Neural cell (in vitro differentiated cells): Measurements from ENCODE around the gene GNL1. TPM values are rescaled to one million over a fixed set of nuclear protein-coding genes. Genes with fewer than 3 reads are reported as not detected.

Experiments used
- H2AFZ ChIP-seq: fragments of 200-600, 300-800 bp; sonication (generic), shearing (Covaris generic); 2 replicates; pipeline ENCODE4 v1.6.0; 2014; ENCODE audit warnings: low read depth, mild to moderate bottlenecking, antibody characterized with exemption, low read length, moderate library complexity
- H3F3A ChIP-seq: fragments of 200-600 bp; shearing (Covaris generic); 2 replicates; pipeline ENCODE4 v1.6.1; 2016; ENCODE audit warnings: mild to moderate bottlenecking, moderate library complexity, mixed read lengths, antibody characterized with exemption, low read length; ENCODE audit not compliant: insufficient read depth, poor library complexity, severe bottlenecking
- H3K27ac ChIP-seq: fragments of 200-600, 300-800 bp; sonication (generic), shearing (Covaris generic); 2 replicates; pipeline ENCODE4 v1.5.1; 2014; ENCODE audit warnings: mild to moderate bottlenecking, low read length, moderate library complexity
- H3K27me3 ChIP-seq: fragments of 300-800, 200-600 bp; sonication (generic), shearing (Covaris generic); 2 replicates; pipeline ENCODE4 v1.6.0; 2014; ENCODE audit warnings: mild to moderate bottlenecking, low read depth, low read length, moderate library complexity; ENCODE audit not compliant: insufficient read depth
- H3K36me3 ChIP-seq: fragments of 300-800, 200-600 bp; sonication (generic), shearing (Covaris generic); 2 replicates; pipeline ENCODE4 v1.5.1; 2014; ENCODE audit warnings: mild to moderate bottlenecking, antibody characterized with exemption, low read length, moderate library complexity; ENCODE audit not compliant: insufficient read depth
- H3K4me2 ChIP-seq: fragments of 300-800, 200-600 bp; sonication (generic), shearing (Covaris generic); 2 replicates; pipeline ENCODE4 v1.6.0; 2014; ENCODE audit warnings: mild to moderate bottlenecking, low read length
- H3K4me3 ChIP-seq: fragments of 300-800, 200-600 bp; sonication (generic), shearing (Covaris generic); 2 replicates; pipeline ENCODE4 v1.5.1; 2014; ENCODE audit warnings: mild to moderate bottlenecking, low read length, moderate library complexity
- H3K79me2 ChIP-seq: fragments of 200-600 bp; shearing (Covaris generic); replicated peaks from 2 replicates; pipeline ENCODE4 v1.6.0; 2014; ENCODE audit warnings: mild to moderate bottlenecking, low read length, moderate library complexity; ENCODE audit not compliant: insufficient read depth
- H3K9ac ChIP-seq: fragments of 300-800, 200-600 bp; sonication (generic), shearing (Covaris generic); 2 replicates; pipeline ENCODE4 v1.6.1; 2016; ENCODE audit warnings: mild to moderate bottlenecking, low read length, mixed read lengths
- H3K9me2 ChIP-seq: fragments of 200-600 bp; shearing (Covaris generic); 2 replicates; pipeline ENCODE4 v1.6.1; 2016; ENCODE audit warnings: mild to moderate bottlenecking, low read length, mixed read lengths; ENCODE audit not compliant: insufficient read depth
- H3K9me3 ChIP-seq: fragments of 200-600, 300-800 bp; sonication (generic), shearing (Covaris generic); 2 replicates; pipeline ENCODE4 v1.6.1; 2016; ENCODE audit warnings: mild to moderate bottlenecking, mixed run types, low read length, moderate library complexity, mixed read lengths
- H4K20me1 ChIP-seq: fragments of 200-600 bp; shearing (Covaris generic); 2 replicates; pipeline ENCODE4 v1.6.1; 2016; ENCODE audit warnings: mild to moderate bottlenecking, mixed run types; ENCODE audit not compliant: insufficient read depth
- EP300 ChIP-seq: fragments of 450-650 bp; conservative IDR thresholded peaks from 2 replicates; pipeline ENCODE4 v1.6.1; 2014; ENCODE audit warnings: antibody characterized with exemption, mild to moderate bottlenecking, moderate library complexity; ENCODE audit not compliant: poor library complexity, severe bottlenecking
- POLR2AphosphoS5 ChIP-seq: IDR thresholded peaks from 2 replicates; pipeline ENCODE4 v1.6.1; 2012
- RAD21 ChIP-seq: fragments of 450-650 bp; conservative IDR thresholded peaks from 2 replicates; pipeline ENCODE4 v1.6.1; 2014; ENCODE audit warnings: antibody characterized with exemption, mild to moderate bottlenecking, moderate library complexity
- TAF1 ChIP-seq: IDR thresholded peaks from 2 replicates; pipeline ENCODE4 v1.6.1; 2012; ENCODE audit warnings: low read depth
- polyA plus RNA-seq: library from polyadenylated mRNA; depleted of rRNA; stranded (reverse); fragments of >200 nt; gene quantifications from 2 replicates; pipeline ENCODE4 v1.2.3, GENCODE V29; 2014
- small RNA-seq, 3 experiments: library from RNA; depleted of rRNA; stranded (forward); fragments of <200 nt; gene quantifications; one replicate each; pipeline ENCODE3, GENCODE V24; 2012
- TF ChIP-seq, protein P1 (sequence below): IDR thresholded peaks from 2 replicates; pipeline ENCODE4 v1.6.1; 2012; ENCODE audit warnings: borderline replicate concordance
- TF ChIP-seq, protein P2 (sequence below): fragments of 450-650 bp; IDR thresholded peaks from 2 replicates; pipeline ENCODE4 v1.5.1; 2014; ENCODE audit warnings: antibody characterized with exemption, mild to moderate bottlenecking, moderate library complexity; ENCODE audit not compliant: poor library complexity, severe bottlenecking

GNL1 gene
- polyA plus RNA-seq, 1 donor from 2014 or later = 38.9 TPM

DNA sequence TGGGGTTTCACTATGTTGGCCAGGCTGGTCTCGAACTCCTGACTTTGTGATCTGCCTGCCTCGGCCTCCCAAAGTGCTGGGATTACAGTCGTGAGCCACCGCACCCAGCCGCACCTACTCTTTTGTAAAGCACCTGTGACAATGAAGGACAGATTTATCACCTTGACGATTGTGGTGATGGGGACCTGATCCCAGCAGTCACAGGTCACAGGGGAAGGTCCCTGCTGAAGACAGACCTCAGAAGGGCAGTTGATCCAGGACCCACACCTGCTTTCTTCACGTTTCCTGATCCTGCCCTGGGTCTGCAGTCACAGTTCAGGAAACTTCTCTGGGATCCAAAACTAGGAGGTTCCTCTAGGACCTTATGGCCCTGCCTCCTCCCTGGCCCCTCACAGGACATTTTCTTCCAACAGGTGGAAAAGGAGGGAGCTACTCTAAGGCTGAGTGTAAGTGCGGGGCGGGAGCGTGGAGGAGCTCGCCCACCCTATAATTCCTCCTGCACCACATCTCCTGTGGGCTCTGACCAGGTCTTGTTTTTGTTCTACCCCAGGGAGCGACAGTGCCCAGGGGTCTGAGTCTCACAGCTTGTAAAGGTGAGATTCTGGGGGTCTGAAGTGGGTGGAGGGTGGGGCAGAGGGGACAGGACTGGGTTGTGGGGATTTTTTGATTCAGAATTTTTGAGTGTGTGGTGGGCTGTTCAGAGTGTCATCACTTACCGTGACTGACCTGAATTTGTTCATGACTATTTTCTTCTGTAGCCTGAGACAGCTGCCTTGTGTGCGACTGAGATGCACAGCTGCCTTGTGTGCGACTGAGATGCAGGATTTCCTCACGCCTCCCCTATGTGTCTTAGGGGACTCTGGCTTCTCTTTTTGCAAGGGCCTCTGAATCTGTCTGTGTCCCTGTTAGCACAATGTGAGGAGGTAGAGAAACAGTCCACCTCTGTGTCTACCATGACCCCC is 64.0 kb downstream of the GNL1 start:
- TF ChIP-seq EP300 = no peak
- TF ChIP-seq RAD21 = no peak
- TF ChIP-seq, protein P1, sequence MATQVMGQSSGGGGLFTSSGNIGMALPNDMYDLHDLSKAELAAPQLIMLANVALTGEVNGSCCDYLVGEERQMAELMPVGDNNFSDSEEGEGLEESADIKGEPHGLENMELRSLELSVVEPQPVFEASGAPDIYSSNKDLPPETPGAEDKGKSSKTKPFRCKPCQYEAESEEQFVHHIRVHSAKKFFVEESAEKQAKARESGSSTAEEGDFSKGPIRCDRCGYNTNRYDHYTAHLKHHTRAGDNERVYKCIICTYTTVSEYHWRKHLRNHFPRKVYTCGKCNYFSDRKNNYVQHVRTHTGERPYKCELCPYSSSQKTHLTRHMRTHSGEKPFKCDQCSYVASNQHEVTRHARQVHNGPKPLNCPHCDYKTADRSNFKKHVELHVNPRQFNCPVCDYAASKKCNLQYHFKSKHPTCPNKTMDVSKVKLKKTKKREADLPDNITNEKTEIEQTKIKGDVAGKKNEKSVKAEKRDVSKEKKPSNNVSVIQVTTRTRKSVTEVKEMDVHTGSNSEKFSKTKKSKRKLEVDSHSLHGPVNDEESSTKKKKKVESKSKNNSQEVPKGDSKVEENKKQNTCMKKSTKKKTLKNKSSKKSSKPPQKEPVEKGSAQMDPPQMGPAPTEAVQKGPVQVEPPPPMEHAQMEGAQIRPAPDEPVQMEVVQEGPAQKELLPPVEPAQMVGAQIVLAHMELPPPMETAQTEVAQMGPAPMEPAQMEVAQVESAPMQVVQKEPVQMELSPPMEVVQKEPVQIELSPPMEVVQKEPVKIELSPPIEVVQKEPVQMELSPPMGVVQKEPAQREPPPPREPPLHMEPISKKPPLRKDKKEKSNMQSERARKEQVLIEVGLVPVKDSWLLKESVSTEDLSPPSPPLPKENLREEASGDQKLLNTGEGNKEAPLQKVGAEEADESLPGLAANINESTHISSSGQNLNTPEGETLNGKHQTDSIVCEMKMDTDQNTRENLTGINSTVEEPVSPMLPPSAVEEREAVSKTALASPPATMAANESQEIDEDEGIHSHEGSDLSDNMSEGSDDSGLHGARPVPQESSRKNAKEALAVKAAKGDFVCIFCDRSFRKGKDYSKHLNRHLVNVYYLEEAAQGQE = no peak
- TF ChIP-seq TAF1 = no peak
- TF ChIP-seq, protein P2, sequence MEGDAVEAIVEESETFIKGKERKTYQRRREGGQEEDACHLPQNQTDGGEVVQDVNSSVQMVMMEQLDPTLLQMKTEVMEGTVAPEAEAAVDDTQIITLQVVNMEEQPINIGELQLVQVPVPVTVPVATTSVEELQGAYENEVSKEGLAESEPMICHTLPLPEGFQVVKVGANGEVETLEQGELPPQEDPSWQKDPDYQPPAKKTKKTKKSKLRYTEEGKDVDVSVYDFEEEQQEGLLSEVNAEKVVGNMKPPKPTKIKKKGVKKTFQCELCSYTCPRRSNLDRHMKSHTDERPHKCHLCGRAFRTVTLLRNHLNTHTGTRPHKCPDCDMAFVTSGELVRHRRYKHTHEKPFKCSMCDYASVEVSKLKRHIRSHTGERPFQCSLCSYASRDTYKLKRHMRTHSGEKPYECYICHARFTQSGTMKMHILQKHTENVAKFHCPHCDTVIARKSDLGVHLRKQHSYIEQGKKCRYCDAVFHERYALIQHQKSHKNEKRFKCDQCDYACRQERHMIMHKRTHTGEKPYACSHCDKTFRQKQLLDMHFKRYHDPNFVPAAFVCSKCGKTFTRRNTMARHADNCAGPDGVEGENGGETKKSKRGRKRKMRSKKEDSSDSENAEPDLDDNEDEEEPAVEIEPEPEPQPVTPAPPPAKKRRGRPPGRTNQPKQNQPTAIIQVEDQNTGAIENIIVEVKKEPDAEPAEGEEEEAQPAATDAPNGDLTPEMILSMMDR = no peak
- no peak for TF ChIP-seq POLR2AphosphoS5
- Histone ChIP-seq H3F3A (no peaks in the 10 kb centered on the region), H3K4me2 (no peak overlapping the region), H3K9ac (no peak overlapping the region), H2AFZ (no peak overlapping the region), H3K79me2 (no peaks in the 10 kb centered on the region), H4K20me1 (no peaks in the 10 kb centered on the region), H3K9me3 (no peaks in the 10 kb centered on the region), H3K27ac (no peak overlapping the region), H3K27me3 (peaks cover 9% of the 10 kb centered on the region), H3K9me2 (no peaks in the 10 kb centered on the region), H3K4me3 (no peak overlapping the region), H3K36me3 (no peaks in the 10 kb centered on the region)

Small RNA genes lying within 50 kb of the gene (small RNA-seq; reads per million reads assigned to genes)
- 4.3 to 18.3 (median 16.9) reads per million in 3 experiments for gene MIR877

Other genes with a start within 250 kb of the GNL1 start
- gene TRIM39, start 229.6 kb downstream of the GNL1 start, polyA plus RNA-seq = 9.2 and 14.0 TPM in 2 replicates
- gene RPP21, start 211.3 kb downstream of the GNL1 start, polyA plus RNA-seq = 109 and 116 TPM in 2 replicates
- 0.14 and 0.51 TPM in 2 replicates for gene HLA-E, start 67.0 kb downstream of the GNL1 start, polyA plus RNA-seq
- 11.7 and 13.0 TPM in 2 replicates for gene PRR3, start 806 bp upstream of the GNL1 start, polyA plus RNA-seq
- 17.6 and 19.5 TPM in 2 replicates for gene ABCF1, start 15.0 kb upstream of the GNL1 start, polyA plus RNA-seq
- 13.7 and 18.8 TPM in 2 replicates for gene PPP1R10, start 60.8 kb upstream of the GNL1 start, polyA plus RNA-seq
- gene MRPS18B, start 61.4 kb upstream of the GNL1 start, polyA plus RNA-seq = 77.7 and 106 TPM in 2 replicates
- 54.9 and 70.4 TPM in 2 replicates for gene ATAT1, start 70.4 kb upstream of the GNL1 start, polyA plus RNA-seq
- 8.5 and 12.4 TPM in 2 replicates for gene C6orf136, start 90.6 kb upstream of the GNL1 start, polyA plus RNA-seq
- 29.1 and 31.9 TPM in 2 replicates for gene DHX16, start 116.5 kb upstream of the GNL1 start, polyA plus RNA-seq
- 50.6 and 55.1 TPM in 2 replicates for gene PPP1R18, start 130.2 kb upstream of the GNL1 start, polyA plus RNA-seq
- gene NRM, start 134.5 kb upstream of the GNL1 start, polyA plus RNA-seq = 7.1 and 7.5 TPM in 2 replicates
- gene MDC1, start 160.8 kb upstream of the GNL1 start, polyA plus RNA-seq = 4.3 and 8.1 TPM in 2 replicates
- gene TUBB, start 163.9 kb upstream of the GNL1 start, polyA plus RNA-seq = 711 and 792 TPM in 2 replicates
- 72.7 and 84.7 TPM in 2 replicates for gene FLOT1, start 186.2 kb upstream of the GNL1 start, polyA plus RNA-seq
- 1.3 and 3.0 TPM in 2 replicates for gene IER3, start 188.1 kb upstream of the GNL1 start, polyA plus RNA-seq